GM13976 (cell line): ENCODE data around the gene HIP1.
A peak's percentile ranks its signal among the peaks of the same experiment; 100 is the strongest.
"Not testable (repeated sequence)": the region's sequence is repeated elsewhere in the genome, so short reads cannot be mapped to it uniquely, and the experiment has no call there.

Experiments used
- DNase-seq: peaks from one replicate; pipeline ENCODE4 v3.0.0; 2012; ENCODE audit warnings: low spot score
- CTCF ChIP-seq: IDR thresholded peaks from 2 replicates; pipeline ENCODE4 v1.5.1; 2012; ENCODE audit warnings: borderline replicate concordance, mild to moderate bottlenecking; ENCODE audit not compliant: insufficient read depth; ENCODE audit errors: extremely low read depth, missing control alignments, control extremely low read depth
- in situ Hi-C: fragments of 300-500 bp; cut with MboI; formaldehyde crosslinking; loops from one replicate; pipeline ENCODE4 v1.12.0; 2022; ENCODE audit warnings: low sequenced_read_pairs, mixed read lengths, inconsistent platforms; ENCODE audit not compliant: unreplicated experiment

The HIP1 gene

DNA sequence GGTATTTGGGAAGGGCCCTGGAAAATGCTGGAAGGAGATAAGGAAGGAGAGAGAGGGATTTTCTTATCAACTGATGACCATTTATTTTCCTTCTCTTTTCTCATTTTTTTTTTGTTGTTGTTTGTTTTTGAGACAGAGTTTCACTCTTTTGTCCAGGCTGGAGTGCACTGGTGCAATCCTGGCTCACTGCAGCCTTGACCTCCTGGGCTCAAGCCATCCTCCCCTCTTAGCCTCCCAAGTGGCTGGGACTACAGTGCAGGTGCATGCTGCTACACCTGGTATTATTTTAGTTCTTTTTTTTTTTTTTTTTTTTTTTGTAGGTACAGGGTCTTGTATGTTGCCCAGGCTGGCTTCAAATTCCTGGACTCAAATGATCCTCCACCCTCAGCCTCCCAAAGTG lies 52.2 kb downstream of the HIP1 start:
- no peak for TF ChIP-seq CTCF
- no peak for DNase-seq
- in situ Hi-C loops: no loop called here

GRCh38 chr7:75682052-75682451 lies 56.7 kb downstream of the HIP1 start:
- DNase-seq, in situ Hi-C loops: not testable (repeated sequence)

DNA sequence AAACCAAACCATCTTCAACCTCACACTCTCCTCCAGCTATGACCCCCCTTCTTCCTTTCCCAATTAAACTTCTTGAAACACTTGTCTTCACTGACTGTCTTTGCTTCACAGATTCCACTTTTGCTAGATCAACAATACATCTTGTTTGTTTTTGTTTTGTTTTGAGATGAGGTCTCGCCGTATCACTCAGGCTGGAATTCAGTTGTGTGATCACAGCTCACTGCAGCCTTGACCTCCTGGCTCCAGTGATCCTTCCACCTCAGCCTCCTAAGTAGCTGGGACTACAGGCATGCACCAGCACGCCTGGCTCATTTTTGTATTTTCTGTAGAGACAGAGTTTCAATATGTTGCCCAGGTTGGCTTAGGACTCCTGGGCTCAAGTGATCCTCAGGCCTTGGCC lies 59.7 kb downstream of the HIP1 start:
- in situ Hi-C loops: no loop called here
- TF ChIP-seq CTCF: no peak
- DNase-seq: no peak

DNA sequence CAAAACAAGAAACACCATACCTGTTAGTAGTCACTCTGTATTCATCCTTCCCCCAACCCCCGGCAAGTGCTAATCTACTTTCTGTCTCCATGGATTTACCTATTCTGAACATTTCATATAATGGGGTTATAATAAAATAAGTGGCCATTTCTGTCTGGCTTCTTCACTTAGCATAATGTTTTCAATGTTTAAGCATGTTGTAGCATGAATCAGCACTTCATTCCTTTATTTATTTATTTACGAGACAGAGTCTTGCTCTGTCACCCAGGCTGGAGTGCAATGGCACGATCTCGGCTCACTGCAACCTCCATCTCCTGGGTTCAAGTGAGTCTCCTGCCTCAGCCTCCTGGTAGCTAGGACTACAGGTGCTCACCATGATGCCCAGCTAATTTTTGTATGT lies 69.2 kb downstream of the HIP1 start:
- TF ChIP-seq CTCF: no peak
- DNase-seq: no peak
- in situ Hi-C loops: no loop called here

- no peak for TF ChIP-seq CTCF
- DNase-seq: no peak
- in situ Hi-C loops: no loop called here
Observed at GRCh38 chr7:75667938-75668337, 70.8 kb downstream of the HIP1 start.

- in situ Hi-C loops: no loop called here
- no peak for DNase-seq
- TF ChIP-seq CTCF: no peak
Observed at GRCh38 chr7:75663302-75663907, 75.3 kb downstream of the HIP1 start.

DNA sequence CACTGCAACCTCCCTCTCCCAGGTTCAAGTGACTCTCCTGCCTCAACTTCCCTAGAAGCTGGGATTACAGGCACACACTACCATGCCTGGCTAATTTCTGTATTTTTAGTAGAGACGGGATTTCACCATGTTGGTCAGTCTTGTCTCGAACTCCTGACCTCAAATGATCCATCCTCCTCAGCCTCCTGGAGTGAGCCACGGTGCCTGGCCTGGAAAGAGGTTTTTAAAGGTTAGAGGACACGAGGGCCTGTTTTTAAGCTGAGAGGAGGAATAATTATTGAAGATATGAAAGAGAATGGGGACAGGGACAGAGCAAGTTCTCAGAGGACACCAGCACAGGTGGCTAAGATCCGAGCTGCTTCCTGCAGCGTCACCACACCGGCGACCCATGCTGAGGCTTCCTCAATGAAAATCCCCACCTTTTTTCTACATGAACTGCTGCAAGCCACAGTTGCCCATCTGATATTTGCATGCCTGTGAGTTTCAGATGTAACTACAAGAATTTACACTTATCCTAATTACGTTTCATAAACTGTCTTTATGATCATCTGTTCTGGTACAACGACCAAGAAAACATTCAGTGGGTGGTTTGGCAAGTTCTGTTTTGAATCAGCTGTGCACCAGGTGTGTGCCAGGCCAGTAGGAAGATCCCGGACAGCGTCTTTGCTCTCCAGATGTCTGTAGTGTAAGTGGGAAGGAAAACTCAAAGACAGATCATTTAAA lies 76.0 kb downstream of the HIP1 start:
- in situ Hi-C loops: no loop called here
- no peak for TF ChIP-seq CTCF
- peak; percentile 71 for DNase-seq
